ENCODE data around the gene MAGI2.
"Not testable (repeated sequence)": the region's sequence is repeated elsewhere in the genome, so short reads cannot be mapped to it uniquely, and the experiment has no call there.

Gene MAGI2

GRCh38 chr7:78248867-78249266 lies 1204.6 kb downstream of the MAGI2 start:
- DNase-seq: no peak

DNA sequence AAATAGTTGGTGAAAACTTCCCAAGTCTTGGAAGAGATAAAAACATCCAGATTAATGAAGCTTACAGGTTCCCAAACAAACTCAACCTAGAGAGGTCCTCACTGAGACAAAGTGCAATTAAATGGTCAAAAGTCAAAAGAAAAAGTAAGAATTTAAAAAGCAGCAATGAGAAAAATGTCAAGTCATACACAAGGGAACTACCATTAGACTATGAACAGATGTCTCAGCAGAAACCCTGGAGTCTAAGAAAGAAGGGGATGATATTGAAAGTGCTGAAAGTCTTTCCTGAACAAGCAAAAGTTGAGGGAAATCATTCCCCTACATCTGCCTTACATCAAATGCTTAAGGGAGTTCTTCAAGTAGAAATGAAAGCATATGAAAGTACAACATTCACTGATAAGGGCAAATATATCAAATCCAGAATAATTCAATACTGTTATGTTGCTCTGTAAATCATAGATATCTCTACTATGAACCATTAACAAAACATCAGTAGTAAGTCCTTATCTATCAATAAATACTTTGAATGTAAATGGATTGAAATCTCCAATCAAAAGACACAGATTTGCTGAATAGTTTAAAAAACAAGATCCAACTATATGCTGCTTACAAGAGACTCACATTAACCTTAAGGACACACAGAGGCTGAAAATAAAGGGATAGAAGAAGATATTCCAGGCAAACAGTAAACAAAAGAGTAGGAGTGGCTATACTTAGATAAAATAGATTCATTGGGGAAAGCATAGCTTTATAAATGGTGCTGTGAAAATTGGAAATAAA lies 1205.4 kb downstream of the MAGI2 start:
- DNase-seq: no peak

- DNase-seq: not testable (repeated sequence)
Measured at GRCh38 chr7:78240179-78240578, 1213.3 kb downstream of the MAGI2 start.

- DNase-seq: no peak
Measured at GRCh38 chr7:78234634-78235033, 1218.8 kb downstream of the MAGI2 start.

DNA sequence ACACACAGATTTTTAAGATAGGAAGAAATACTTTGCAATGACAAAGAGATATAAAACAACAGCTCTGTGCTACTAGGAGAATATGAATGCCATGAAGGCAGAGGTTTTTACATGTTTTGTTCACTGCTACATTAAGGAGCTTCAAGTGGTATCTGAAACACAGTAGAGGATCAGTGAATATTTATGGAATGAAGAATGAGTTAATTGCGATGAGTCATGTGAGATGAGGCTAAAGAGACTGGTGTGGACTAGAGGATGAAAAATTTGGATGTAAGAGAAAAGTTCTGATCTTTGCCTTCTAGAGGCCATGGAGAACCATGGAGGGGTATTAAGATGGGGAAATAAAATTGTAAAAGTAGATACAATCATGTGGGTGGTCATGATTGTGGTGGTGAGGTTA lies 1220.7 kb downstream of the MAGI2 start:
- no peak for DNase-seq

DNA sequence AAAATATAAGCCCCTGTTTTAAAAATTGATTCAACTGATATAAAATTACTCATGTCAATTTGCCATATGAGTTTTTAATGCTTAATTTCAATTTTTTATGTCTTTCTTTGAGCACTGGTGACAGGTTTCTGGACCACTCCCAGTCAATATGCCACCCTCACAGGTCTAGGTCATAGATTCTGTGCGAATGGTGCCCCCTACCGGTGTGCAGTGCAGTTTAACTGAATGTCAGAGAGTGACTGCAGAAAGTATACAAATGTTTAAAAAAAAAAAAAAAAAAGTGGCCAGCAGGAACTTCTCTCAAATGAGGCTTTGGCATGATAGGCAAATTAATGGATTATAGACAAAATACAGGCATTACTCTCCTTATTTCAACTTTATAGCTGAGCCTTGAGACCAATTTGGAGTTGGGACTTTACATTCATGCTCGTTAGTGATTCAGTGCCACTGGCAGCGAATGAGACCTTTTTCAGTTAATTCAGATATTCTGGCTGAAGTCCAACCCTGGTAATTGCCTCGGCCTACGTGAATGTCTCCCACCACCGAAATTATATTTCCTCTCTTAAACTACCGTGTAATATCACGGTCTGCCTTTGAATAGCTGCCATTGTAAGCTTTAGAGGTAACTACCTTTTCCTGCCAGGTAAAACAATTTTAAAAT lies 1227.3 kb downstream of the MAGI2 start:
- DNase-seq: peak; percentile 80

DNA sequence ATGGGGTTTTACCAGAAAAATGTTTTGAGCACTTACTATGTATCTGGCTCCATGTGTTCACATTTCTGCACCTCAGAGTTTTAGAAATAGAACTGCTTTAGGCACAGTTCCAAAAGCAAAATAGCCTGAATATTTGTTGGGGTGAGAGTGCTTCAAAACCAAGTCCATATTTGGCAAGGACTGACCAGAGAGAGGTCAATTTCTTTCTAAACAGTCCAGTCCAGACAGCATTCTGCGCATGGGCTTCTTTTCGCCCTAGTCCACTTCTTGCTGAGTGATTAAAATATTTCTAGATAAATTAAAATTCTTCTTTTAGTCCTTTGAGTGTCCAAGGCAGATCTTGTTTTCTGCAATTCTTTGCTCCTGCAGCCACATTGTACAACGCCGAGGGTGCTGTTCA lies 1227.9 kb downstream of the MAGI2 start:
- no peak for DNase-seq

GRCh38 chr7:78224923-78225322 lies 1228.5 kb downstream of the MAGI2 start:
- no peak for DNase-seq

DNA sequence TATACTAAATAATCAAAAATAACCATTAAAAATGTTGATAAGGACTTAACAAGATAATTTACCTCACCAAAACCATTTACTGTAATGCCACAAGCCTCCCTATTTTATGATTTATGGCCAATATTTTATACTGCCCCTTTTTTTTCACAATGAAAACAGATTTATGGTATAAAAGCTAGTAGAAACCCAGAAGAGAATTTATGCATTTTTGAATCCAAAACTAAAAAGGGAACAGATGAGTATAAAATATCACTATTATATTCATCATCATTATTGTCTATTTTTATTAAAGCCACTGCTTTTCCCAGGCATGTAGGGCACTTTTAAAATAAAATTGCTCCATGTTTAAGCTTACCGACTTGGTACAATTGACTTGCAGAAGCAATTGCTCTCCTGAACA lies 1229.9 kb downstream of the MAGI2 start:
- DNase-seq: no peak

- DNase-seq: no peak
Measured at GRCh38 chr7:78222001-78222751, 1231.3 kb downstream of the MAGI2 start.

DNA sequence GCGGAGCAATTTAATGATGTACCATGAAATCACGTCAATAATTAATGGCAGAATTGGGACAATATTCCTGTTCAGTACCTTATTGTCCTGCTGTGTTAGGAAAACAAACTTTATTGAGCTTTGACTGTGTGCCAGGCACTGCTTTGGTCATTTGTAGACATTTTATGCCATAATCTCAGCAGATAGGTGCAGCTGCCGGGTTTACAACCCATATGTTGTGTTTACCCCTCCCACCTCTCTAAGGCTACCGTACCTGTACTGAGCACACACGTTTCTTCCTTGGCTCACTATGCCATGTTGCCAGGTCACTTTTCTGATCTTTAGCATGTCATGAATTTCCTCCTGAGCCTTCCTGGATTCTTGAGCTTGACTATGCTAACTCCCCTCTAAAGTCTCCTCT lies 1232.7 kb downstream of the MAGI2 start:
- DNase-seq: no peak

- DNase-seq: no peak
Measured at GRCh38 chr7:78218876-78219275, 1234.6 kb downstream of the MAGI2 start.

DNA sequence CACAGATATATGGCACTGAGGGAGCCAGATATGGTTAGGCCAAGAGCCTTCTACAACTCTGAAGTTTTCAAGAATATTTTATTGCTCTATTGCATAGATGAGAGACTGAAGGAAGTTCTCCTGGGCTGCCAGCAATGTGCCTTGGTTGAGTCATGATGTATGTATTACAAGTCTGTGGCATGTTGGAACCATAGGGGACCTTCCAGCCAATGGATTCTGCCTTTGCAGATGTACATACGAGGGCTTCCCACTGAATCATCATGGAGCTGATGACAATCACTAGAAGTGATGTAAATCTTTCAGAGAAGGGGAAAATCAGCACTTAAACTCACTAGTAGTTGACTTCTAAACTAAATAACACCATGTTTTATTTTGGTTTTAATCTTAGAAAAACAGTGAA lies 1235.4 kb downstream of the MAGI2 start:
- DNase-seq: no peak

GRCh38 chr7:78215199-78215598 lies 1238.3 kb downstream of the MAGI2 start:
- peak; percentile 9 for DNase-seq

DNA sequence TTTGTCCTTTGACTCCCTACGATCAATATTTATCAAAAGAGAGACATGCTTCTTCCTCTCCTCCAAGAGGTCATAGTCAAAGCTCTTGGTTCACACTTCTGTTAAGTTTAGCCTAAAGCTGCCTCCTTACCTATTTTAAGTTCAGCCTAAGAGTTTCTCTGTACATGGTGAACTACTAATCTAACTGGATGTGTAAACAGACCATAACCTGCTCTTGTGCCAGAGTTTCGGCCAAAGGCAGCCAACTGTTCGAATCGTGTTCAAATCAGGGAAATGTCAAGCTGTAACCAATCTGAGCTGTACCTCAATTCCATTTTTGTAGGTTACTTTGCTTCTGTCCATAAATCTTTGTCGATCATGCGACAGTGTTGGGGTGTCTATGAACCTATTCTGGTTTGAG lies 1240.1 kb downstream of the MAGI2 start:
- no peak for DNase-seq

- DNase-seq: no peak
Measured at GRCh38 chr7:78212476-78213060, 1240.9 kb downstream of the MAGI2 start.

DNA sequence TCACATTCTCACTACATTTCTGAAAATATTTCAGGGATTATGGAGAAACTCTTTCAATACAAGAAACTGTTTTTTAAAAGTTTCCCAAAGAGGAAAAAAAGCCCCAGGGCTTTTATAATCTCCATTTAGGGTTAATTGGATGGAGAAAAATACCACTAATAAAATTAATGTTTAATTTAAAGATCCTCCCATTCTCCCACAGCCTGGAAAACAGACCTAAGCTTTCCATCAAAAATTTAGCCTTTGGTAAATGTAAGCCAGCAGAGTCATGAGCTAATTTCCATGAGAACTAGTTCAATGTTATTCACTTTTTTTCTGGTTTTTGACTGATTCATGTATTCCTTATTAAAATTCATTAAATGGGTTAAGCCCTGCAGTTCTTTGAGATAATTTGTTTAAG lies 1246.2 kb downstream of the MAGI2 start:
- DNase-seq: no peak

DNA sequence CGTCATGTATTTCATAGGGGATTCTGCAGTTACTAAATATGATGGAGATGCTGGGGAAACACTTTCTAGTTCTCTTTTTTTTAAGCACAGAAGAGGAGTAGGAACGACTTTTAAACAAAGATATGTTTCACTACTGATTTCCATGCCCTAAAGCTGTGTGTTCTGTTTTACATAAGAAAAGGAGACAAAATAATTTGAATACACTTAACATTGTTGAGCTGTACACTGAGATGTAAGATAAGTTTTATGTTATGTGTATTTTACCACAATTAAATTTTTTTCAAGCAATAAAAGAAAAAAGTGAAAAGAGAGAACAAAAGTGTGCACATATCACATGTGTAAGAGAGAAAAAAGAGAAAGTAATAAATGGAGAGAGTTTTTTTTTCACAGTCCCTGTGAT lies 1246.7 kb downstream of the MAGI2 start:
- no peak for DNase-seq

GRCh38 chr7:78203042-78203720 lies 1250.3 kb downstream of the MAGI2 start:
- no peak for DNase-seq

- no peak for DNase-seq
Measured at GRCh38 chr7:78198756-78199155, 1254.7 kb downstream of the MAGI2 start.

DNA sequence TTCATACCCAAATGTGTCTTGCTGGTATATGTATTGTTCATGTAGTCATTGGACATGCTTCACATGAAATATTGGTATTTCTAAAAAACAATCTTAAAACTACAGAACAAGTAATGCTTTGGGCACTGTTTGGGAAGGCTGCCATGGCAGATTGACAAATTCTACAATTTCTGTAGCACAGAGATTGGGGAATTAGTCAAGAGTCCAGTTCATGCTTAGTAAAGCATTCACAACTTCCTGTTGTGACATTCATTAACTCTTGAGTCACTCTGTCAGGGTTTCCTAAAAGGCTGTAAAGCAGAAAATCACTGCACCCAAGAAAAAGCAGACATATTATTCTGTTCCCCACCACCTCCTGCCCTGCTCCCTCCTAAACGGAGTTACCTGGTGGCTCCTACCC lies 1256.0 kb downstream of the MAGI2 start:
- DNase-seq: no peak

GRCh38 chr7:78195281-78195680 lies 1258.2 kb downstream of the MAGI2 start:
- no peak for DNase-seq

- DNase-seq: no peak
Measured at GRCh38 chr7:78194611-78195010, 1258.9 kb downstream of the MAGI2 start.
